CD4-positive, alpha-beta T cell (primary cell): ENCODE results near the gene LRRC2. TPM values are rescaled to one million over a fixed set of nuclear protein-coding genes. Genes with fewer than 3 reads are reported as not detected.

ENCODE experiments used
- ATAC-seq: fragments of 200-7000 bp; cut with Tn5 transposase; one replicate; pipeline ENCODE4 v1.10.0; 2022; ENCODE audit warnings: mild to moderate bottlenecking; ENCODE audit not compliant: poor library complexity
- CTCF ChIA-PET: fragments of 350-600 bp; sonication (Branson Sonifier 250); formaldehyde crosslinking; loops from one replicate; lab custom pipeline; 2021; ENCODE audit warnings: antibody characterized with exemption, inconsistent platforms; lab: Charles Lee
- POLR2A ChIA-PET: fragments of 350-600 bp; sonication (Branson Sonifier 250); formaldehyde crosslinking; loops from one replicate; lab custom pipeline; 2021; ENCODE audit warnings: antibody characterized with exemption, inconsistent platforms; lab: Charles Lee
- DNase-seq, 14 experiments: peaks; one replicate each; pipeline ENCODE4 v3.0.0-alpha.2; 2013 to 2020; ENCODE audit warnings: mixed read lengths in 2 of 14
- H3K27ac ChIP-seq, 2 donors: one replicate each; pipeline versions ENCODE4 v1.5.1 to v1.7.0; 2013; ENCODE audit warnings: low read length in 2 of 2, low read depth in 1 of 2, mild to moderate bottlenecking in 1 of 2
- H3K27me3 ChIP-seq, 2 experiments: 1 replicate in 1 of 2; 2 replicates in 1 of 2; pipeline versions ENCODE4 v1.6.1 to v1.7.0; 2013; ENCODE audit warnings: low read length in 2 of 2, control low read depth in 1 of 2, mild to moderate bottlenecking in 1 of 2, moderate library complexity in 1 of 2; ENCODE audit not compliant: insufficient read depth in 2 of 2, control insufficient read depth in 1 of 2
- H3K36me3 ChIP-seq: one replicate; pipeline ENCODE4 v1.6.1; 2013; ENCODE audit warnings: low read length, control low read depth; ENCODE audit not compliant: insufficient read depth
- H3K4me1 ChIP-seq: one replicate; pipeline ENCODE4 v1.6.1; 2013; ENCODE audit warnings: low read length, control low read depth; ENCODE audit not compliant: insufficient read depth
- H3K4me3 ChIP-seq: one replicate; pipeline ENCODE4 v1.5.1; 2013; ENCODE audit warnings: mild to moderate bottlenecking, low read length, moderate library complexity
- H3K9me3 ChIP-seq, 2 experiments: 1 replicate in 1 of 2; 2 replicates in 1 of 2; pipeline versions ENCODE4 v1.6.1 to v1.7.0; 2013; ENCODE audit warnings: low read length in 2 of 2, mild to moderate bottlenecking in 2 of 2, control low read depth in 1 of 2, moderate library complexity in 1 of 2; ENCODE audit not compliant: control insufficient read depth in 1 of 2, insufficient read depth in 1 of 2
- H3K27ac Mint-ChIP-seq: one replicate; pipeline ENCODE4 v1.8.0; 2020; ENCODE audit warnings: mixed read lengths
- H3K27me3 Mint-ChIP-seq: one replicate; pipeline ENCODE4 v1.8.0; 2021; ENCODE audit warnings: mixed read lengths
- H3K36me3 Mint-ChIP-seq: one replicate; pipeline ENCODE4 v1.8.0; 2021; ENCODE audit warnings: low read depth, mixed read lengths
- H3K4me1 Mint-ChIP-seq: one replicate; pipeline ENCODE4 v1.8.0; 2021; ENCODE audit warnings: low read depth, mixed read lengths
- H3K4me3 Mint-ChIP-seq: one replicate; pipeline ENCODE4 v1.8.0; 2020; ENCODE audit warnings: mild to moderate bottlenecking, mixed read lengths
- H3K9me3 Mint-ChIP-seq: one replicate; pipeline ENCODE4 v1.8.0; 2020; ENCODE audit warnings: mixed read lengths
- intact Hi-C, 2 experiments: fragments of 100-400 bp; cut with DNase I in 1 of 2; cut with micrococcal nuclease in 1 of 2; formaldehyde crosslinking; loops; one replicate each; pipeline versions ENCODE4 v1.15.1 to v1.9.0; 2023 to 2025; cut with DNase I, micrococcal nuclease
- polyA plus RNA-seq, 2 donors: library from polyadenylated mRNA; unstranded; fragments of 120-200 nt; gene quantifications; one replicate each; pipeline ENCODE4 v1.2.1, GENCODE V29; 2013
- total RNA-seq, 174 experiments: library from RNA in 2 of 174; stranded (reverse) in 2 of 174; gene quantifications; one replicate each; pipeline ENCODE4 v1.2.3 and lab custom pipeline; 2021 to 2026
- TF ChIP-seq, protein P1 (sequence below): fragments of 200-600 bp; IDR thresholded peaks from one replicate; pipeline ENCODE4 v1.8.0; 2022; ENCODE audit warnings: antibody characterized with exemption, mild to moderate bottlenecking

LRRC2 gene, protein sequence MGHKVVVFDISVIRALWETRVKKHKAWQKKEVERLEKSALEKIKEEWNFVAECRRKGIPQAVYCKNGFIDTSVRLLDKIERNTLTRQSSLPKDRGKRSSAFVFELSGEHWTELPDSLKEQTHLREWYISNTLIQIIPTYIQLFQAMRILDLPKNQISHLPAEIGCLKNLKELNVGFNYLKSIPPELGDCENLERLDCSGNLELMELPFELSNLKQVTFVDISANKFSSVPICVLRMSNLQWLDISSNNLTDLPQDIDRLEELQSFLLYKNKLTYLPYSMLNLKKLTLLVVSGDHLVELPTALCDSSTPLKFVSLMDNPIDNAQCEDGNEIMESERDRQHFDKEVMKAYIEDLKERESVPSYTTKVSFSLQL
- total RNA-seq (under 1 TPM; 0.59 to 0.91 TPM), total RNA-seq (lab: John Stamatoyannopoulos, UW) (0 to 19.4 (median 1.8) reads per million in 172 experiments)
- polyA plus RNA-seq (2013, experiment 1 of 2): 0.47 TPM
- polyA plus RNA-seq (2013, experiment 2 of 2): 0.42 TPM

DNA sequence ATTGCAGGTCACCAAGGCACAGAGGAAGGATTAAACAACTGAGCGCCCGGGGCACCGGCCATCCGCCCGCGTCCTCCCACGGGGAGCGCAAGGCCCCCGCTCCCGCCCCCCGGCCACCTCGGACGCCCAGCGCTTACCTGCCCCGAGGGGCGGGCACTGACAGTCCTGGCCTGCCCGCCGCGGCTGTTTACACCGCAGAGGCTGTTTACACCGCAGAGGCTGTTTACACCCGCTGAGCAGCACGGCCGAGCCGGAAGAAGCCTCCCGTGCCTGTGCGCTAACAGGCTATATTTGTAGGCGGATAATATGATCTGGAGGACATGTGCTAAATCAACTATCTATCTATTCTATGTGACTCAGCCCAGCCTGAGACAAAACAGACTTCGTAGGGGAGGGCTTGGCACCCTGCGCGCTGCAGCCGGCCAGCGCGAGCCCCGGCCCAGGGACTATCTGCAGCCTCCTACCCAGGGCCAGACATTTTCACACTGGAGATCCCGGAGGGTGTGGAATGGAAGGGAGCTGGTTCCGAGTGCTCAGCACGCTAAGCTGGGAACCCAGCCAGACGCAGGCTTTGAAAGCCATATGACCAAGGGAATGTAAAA lies at the start of gene LRRC2:
Gene LRRC2, minus strand, starts transcription at position 263 of the 602 bp plus-strand sequence. CDS start 14,711 bp downstream, outside the sequence.
- TF ChIP-seq, protein P1, sequence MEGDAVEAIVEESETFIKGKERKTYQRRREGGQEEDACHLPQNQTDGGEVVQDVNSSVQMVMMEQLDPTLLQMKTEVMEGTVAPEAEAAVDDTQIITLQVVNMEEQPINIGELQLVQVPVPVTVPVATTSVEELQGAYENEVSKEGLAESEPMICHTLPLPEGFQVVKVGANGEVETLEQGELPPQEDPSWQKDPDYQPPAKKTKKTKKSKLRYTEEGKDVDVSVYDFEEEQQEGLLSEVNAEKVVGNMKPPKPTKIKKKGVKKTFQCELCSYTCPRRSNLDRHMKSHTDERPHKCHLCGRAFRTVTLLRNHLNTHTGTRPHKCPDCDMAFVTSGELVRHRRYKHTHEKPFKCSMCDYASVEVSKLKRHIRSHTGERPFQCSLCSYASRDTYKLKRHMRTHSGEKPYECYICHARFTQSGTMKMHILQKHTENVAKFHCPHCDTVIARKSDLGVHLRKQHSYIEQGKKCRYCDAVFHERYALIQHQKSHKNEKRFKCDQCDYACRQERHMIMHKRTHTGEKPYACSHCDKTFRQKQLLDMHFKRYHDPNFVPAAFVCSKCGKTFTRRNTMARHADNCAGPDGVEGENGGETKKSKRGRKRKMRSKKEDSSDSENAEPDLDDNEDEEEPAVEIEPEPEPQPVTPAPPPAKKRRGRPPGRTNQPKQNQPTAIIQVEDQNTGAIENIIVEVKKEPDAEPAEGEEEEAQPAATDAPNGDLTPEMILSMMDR: no peak
- peaks cover 23% of the 10 kb centered on the region for H3K27me3 Mint-ChIP-seq
- POLR2A ChIA-PET: interaction anchor here (0.6 to 1.3 kb wide), 2 partner anchors 21 to 78 kb away, joined by 3 read pairs; no protein-coding TSS in a partner anchor

DNA sequence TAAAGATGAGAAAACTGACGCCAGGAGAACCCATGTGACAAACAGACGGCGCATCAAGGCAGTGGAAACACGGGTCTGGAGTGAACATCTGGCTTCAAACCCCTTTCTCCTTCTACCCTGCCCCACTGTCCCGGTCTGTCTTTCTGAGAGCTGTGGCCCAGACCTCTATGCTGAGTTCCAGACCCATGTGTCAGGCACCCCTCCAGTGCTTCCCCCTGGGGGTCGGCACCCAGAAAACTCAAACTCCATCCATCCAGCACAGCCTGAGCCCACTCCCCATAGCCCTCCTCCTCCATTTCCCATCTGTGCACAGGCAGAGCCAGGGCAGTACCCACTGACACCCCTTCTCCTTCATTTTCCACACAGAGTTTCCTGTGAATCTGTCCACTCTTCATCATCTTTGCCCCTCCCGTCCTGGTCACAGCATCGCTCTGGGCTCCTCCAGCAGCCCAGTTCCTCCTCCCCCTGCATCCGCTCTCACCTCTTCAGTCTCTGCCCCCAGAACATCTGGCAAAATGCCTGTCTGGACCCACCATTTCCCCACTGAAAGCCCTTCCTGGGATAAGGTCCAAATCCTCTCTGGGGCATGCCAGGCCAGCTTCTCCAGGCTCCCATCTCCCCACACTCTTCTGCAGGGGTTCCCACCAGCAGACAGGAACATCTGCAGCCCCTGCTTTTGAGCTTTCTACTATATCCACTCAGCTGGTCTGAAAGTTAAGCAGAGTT lies 49.1 kb upstream of the LRRC2 start:
- Mint-ChIP-seq H3K27me3 (peaks cover 5% of the 10 kb centered on the region), H3K36me3 (no peaks in the 10 kb centered on the region), H3K4me1 (no peaks in the 10 kb centered on the region), H3K27ac (no peak overlapping the region), H3K9me3 (no peaks in the 10 kb centered on the region), H3K4me3 (no peak overlapping the region)
- no peak for ATAC-seq
- H3K9me3 ChIP-seq: no peaks in the 10 kb centered on the region
- TF ChIP-seq, protein P1: no peak
- H3K36me3 ChIP-seq: no peaks in the 10 kb centered on the region
- H3K27ac ChIP-seq: no peak overlapping the region
- no peaks in the 10 kb centered on the region for H3K4me1 ChIP-seq
- intact Hi-C loops: no loop called here
- POLR2A ChIA-PET: no interaction called here
- H3K4me3 ChIP-seq: no peak overlapping the region
- DNase-seq: no peak
- CTCF ChIA-PET: interaction anchor here (1.4 kb wide), 2 partner anchors 15 to 126 kb away, joined by 3 to 4 read pairs; no protein-coding TSS in a partner anchor
- peaks cover 9 to 14% of the 10 kb centered on the region in 2 experiments for H3K27me3 ChIP-seq

More for the DNA sequence above, at the start of gene LRRC2:
- H3K4me3 ChIP-seq: peak within 1 kb of the TSS; percentile 52
- Mint-ChIP-seq H3K4me1 (peaks cover 15% of the 10 kb centered on the region), H3K9me3 (no peaks in the 10 kb centered on the region), H3K27ac (peak within 1 kb of the TSS; percentile 15), H3K4me3 (peak within 1 kb of the TSS; percentile 88), H3K36me3 (no peaks in the 10 kb centered on the region)
- CTCF ChIA-PET: no interaction called here
- no peak within 1 kb of the TSS for H3K27ac ChIP-seq
- ATAC-seq (peak; percentile 80), DNase-seq (peak in 12 of 14 experiments; percentile 19 to 57 (median 30))
- H3K36me3 ChIP-seq: no peaks in the 10 kb centered on the region
- H3K27me3 ChIP-seq: peaks cover 8 to 20% of the 10 kb centered on the region in 2 experiments
- peaks cover 0 to 3% of the 10 kb centered on the region in 2 experiments for H3K9me3 ChIP-seq
- H3K4me1 ChIP-seq: peaks cover 15% of the 10 kb centered on the region
- intact Hi-C loops: no loop called here

DNA sequence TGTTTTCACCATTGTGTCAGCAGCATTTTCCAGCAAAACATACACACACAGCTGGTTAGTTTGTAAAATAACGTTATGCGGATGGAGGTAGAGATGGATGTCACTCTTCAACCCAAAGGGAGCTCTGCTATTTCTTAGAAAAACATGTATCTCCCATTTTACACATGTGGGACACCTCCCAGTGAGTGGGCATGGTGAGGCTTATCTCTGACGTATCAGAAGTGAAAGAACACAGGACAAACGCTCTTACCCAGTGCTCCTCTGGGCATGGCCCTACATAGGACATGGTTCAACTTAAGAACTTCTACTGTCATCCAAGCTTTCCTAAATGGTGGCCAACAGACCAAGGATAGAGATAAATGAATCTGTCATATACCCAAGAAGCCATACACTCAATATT lies 48.3 kb upstream of the LRRC2 start:
- no peaks in the 10 kb centered on the region for H3K9me3 ChIP-seq
- no peaks in the 10 kb centered on the region for H3K9me3 Mint-ChIP-seq
- no peak overlapping the region for H3K4me3 ChIP-seq
- no peaks in the 10 kb centered on the region for H3K36me3 Mint-ChIP-seq
- H3K27me3 Mint-ChIP-seq: peaks cover 5% of the 10 kb centered on the region
- H3K4me1 ChIP-seq: no peaks in the 10 kb centered on the region
- H3K27ac ChIP-seq: no peak overlapping the region
- H3K4me3 Mint-ChIP-seq: no peak overlapping the region
- intact Hi-C loops: no loop called here
- no peak overlapping the region for H3K27ac Mint-ChIP-seq
- TF ChIP-seq, protein P1: no peak
- ChIA-PET CTCF (interaction anchor here (1.0 to 1.4 kb wide), 2 partner anchors 15 to 126 kb away, joined by 4 read pairs; no protein-coding TSS in a partner anchor), POLR2A (no interaction called here)
- DNase-seq: no peak
- H3K27me3 ChIP-seq: peaks cover 8 to 9% of the 10 kb centered on the region in 2 experiments
- ATAC-seq: no peak
- no peaks in the 10 kb centered on the region for H3K4me1 Mint-ChIP-seq
- no peaks in the 10 kb centered on the region for H3K36me3 ChIP-seq
